ENCODE results near the gene EXOC6B. TPM values are rescaled to one million over a fixed set of nuclear protein-coding genes. Genes with fewer than 3 reads are reported as not detected.

EXOC6B gene
- total RNA-seq: 33.0 TPM
- long read RNA-seq, full-length matches to known transcripts: 4 of 23 reads
- long read RNA-seq, partial matches to known transcripts: 4 of 23 reads
- long read RNA-seq, other reads (novel, unspliced or antisense): 15 of 23 reads

- intact Hi-C loops (cut with DNase I): no loop called here
- DNase-seq (peak; percentile 94), ATAC-seq (peak; percentile 98 to 99)
- Histone ChIP-seq H3K27ac (peak within 1 kb of the TSS; percentile 84), H3K4me3 (peak within 1 kb of the TSS; percentile 85), H3K36me3 (no peaks in the 10 kb centered on the region), H3K27me3 (ENCODE audit: low read depth) (no peaks in the 10 kb centered on the region), H3K9me3 (no peaks in the 10 kb centered on the region), H3K4me1 (peaks cover 9% of the 10 kb centered on the region)
- peak; percentile 7 for TF ChIP-seq CTCF (IDR thresholded peaks at IDR 0.05)
Measured at GRCh38 chr2:72825257-72826155, at the start of gene EXOC6B. Gene EXOC6B, minus strand, starts transcription at chr2:72826033.

GRCh38 chr2:72871880-72872279, 46.0 kb upstream of the EXOC6B start:
- H3K36me3 ChIP-seq: no peaks in the 10 kb centered on the region
- no peak overlapping the region for H3K27ac ChIP-seq
- DNase-seq (no peak), ATAC-seq (no peak)
- peaks cover 4% of the 10 kb centered on the region for H3K27me3 ChIP-seq (ENCODE audit: low read depth)
- intact Hi-C loops (cut with DNase I): no loop called here
- no peak for TF ChIP-seq CTCF (IDR thresholded peaks at IDR 0.05)
- H3K4me3 ChIP-seq: no peak overlapping the region
- H3K9me3 ChIP-seq: no peaks in the 10 kb centered on the region
- no peaks in the 10 kb centered on the region for H3K4me1 ChIP-seq

GRCh38 chr2:72871060-72871459, 45.2 kb upstream of the EXOC6B start:
- intact Hi-C loops (cut with DNase I): no loop called here
- no peak for TF ChIP-seq CTCF (IDR thresholded peaks at IDR 0.05)
- Histone ChIP-seq H3K27me3 (ENCODE audit: low read depth) (peaks cover 3% of the 10 kb centered on the region), H3K36me3 (no peaks in the 10 kb centered on the region), H3K27ac (no peak overlapping the region), H3K9me3 (no peaks in the 10 kb centered on the region), H3K4me3 (no peak overlapping the region), H3K4me1 (no peaks in the 10 kb centered on the region)
- DNase-seq (no peak), ATAC-seq (no peak)

GRCh38 chr2:72864500-72864899, 38.7 kb upstream of the EXOC6B start:
- no peak for DNase-seq
- ATAC-seq: no peak
- TF ChIP-seq CTCF (IDR thresholded peaks at IDR 0.05): no peak
- Histone ChIP-seq H3K9me3 (no peaks in the 10 kb centered on the region), H3K4me3 (no peak overlapping the region), H3K27ac (no peak overlapping the region), H3K4me1 (peaks cover 8% of the 10 kb centered on the region), H3K27me3 (ENCODE audit: low read depth) (peaks cover 11% of the 10 kb centered on the region), H3K36me3 (no peaks in the 10 kb centered on the region)
- intact Hi-C loops (cut with DNase I): loop anchor here (5.0 kb wide), 1 partner anchor 92 kb away; no protein-coding TSS in a partner anchor

- Histone ChIP-seq H3K4me3 (no peak overlapping the region), H3K27ac (no peak overlapping the region), H3K36me3 (no peaks in the 10 kb centered on the region), H3K27me3 (ENCODE audit: low read depth) (peaks cover 11% of the 10 kb centered on the region), H3K9me3 (no peaks in the 10 kb centered on the region), H3K4me1 (peaks cover 8% of the 10 kb centered on the region)
- no peak for TF ChIP-seq CTCF (IDR thresholded peaks at IDR 0.05)
- ATAC-seq (peak in 1 of 2 donors; percentile 14), DNase-seq (no peak)
- intact Hi-C loops (cut with DNase I): loop anchor here (5.0 kb wide), 1 partner anchor 91 kb away; no protein-coding TSS in a partner anchor
Measured at GRCh38 chr2:72863046-72863445, 37.2 kb upstream of the EXOC6B start.

All from lower lobe of right lung (tissue), 2 donors.